Suprapubic skin (tissue), 3 donors: ENCODE results near the gene MOB1B.

Experiments used
- CTCF ChIP-seq, 2 donors: fragments of 200-600 bp in 1 of 2; fragments of 450-650 bp in 1 of 2; sonication (generic) in 1 of 2; IDR thresholded peaks; one replicate each; pipeline ENCODE4 v1.5.1; 2016 to 2019; ENCODE audit warnings: antibody characterized with exemption in 2 of 2, mild to moderate bottlenecking in 1 of 2, moderate library complexity in 1 of 2
- POLR2AphosphoS5 ChIP-seq, 3 donors: sonication (generic); formaldehyde crosslinking; IDR thresholded peaks; one replicate each; pipeline ENCODE4 v1.6.1; 2017; ENCODE audit warnings: antibody characterized with exemption in 3 of 3

- no peak for TF ChIP-seq CTCF (IDR thresholded peaks at IDR 0.05)
- TF ChIP-seq POLR2AphosphoS5 (IDR thresholded peaks at IDR 0.05), result no peak
Observed at GRCh38 chr4:70901607-70901983, 574 bp upstream of the MOB1B start.
